ENCODE data around the gene ASAP2. TPM values are rescaled to one million over a fixed set of nuclear protein-coding genes. Genes with fewer than 3 reads are reported as not detected.
A peak's percentile ranks its signal among the peaks of the same experiment; 100 is the strongest.

The ASAP2 gene
- total RNA-seq, 4 donors from 2014 or later, result 28.2 to 38.0 (median 31.7) TPM

DNA sequence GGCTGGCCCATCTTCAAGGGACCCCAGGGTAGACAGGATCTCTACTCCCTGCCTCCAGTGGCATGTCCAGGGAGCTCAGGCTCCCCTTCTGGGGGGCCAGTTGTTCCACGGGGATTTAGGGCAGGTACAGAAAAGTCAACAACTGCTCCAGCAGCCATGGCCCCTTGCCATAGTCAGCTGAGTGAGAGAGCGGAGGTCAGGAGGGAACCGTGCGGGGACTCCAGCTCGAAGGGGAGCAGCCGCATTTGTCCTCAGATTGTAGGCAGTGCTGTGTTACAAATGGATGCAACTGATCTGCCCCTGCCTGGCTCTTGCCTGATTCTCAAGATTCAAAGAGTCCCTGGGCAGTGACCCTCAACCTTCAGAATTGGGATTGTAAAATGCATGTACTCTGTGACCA is 166.9 kb downstream of the ASAP2 start:
- peaks cover 0 to 13% (median 2%) of the 10 kb centered on the region in 4 donors for H3K4me1 ChIP-seq
- no peak for TF ChIP-seq CTCF (IDR thresholded peaks at IDR 0.05)
- no peak for TF ChIP-seq POLR2A (IDR thresholded peaks at IDR 0.05)
- no peak for TF ChIP-seq EP300 (IDR thresholded peaks at IDR 0.05)
- H3K36me3 ChIP-seq, result peaks cover 0 to 78% (median 0%) of the 10 kb centered on the region in 3 donors
- H3K9me3 ChIP-seq, result no peaks in the 10 kb centered on the region
- H3K4me3 ChIP-seq, result no peak overlapping the region
- no peaks in the 10 kb centered on the region for H3K27me3 ChIP-seq
- 83 to 86% methylated on average over 6 of the region's 6 CpGs for WGBS, 2 donors
- DNase-seq (ENCODE audit: low spot score in 2 of 2), result no peak
- no peak overlapping the region for H3K27ac ChIP-seq

GRCh38 chr2:9374071-9374730 is 167.6 kb downstream of the ASAP2 start:
- WGBS, 2 donors, result 88% methylated on average over 18 of the region's 18 CpGs
- TF ChIP-seq EP300 (IDR thresholded peaks at IDR 0.05) (no peak), CTCF (IDR thresholded peaks at IDR 0.05) (no peak), POLR2A (IDR thresholded peaks at IDR 0.05) (no peak)
- peaks cover 0 to 78% (median 0%) of the 10 kb centered on the region in 3 donors for H3K36me3 ChIP-seq

GRCh38 chr2:9375857-9376428 is 169.3 kb downstream of the ASAP2 start:
- 83% methylated on average over 4 of the region's 4 CpGs for WGBS, 2 donors
- Histone ChIP-seq H3K36me3 (peaks cover 0 to 67% (median 0%) of the 10 kb centered on the region in 3 donors), H3K27ac (peak overlapping the region in 2 of 4 donors; percentile 11 to 41)

More at GRCh38 chr2:9374071-9374730, 167.6 kb downstream of the ASAP2 start:
- peak overlapping the region in 1 of 4 donors; percentile 5 for H3K27ac ChIP-seq
- no peak for DNase-seq (ENCODE audit: low spot score in 2 of 2)
- H3K4me1 ChIP-seq, result peaks cover 0 to 20% (median 6%) of the 10 kb centered on the region in 4 donors
- H3K9me3 ChIP-seq, result no peaks in the 10 kb centered on the region
- no peaks in the 10 kb centered on the region for H3K27me3 ChIP-seq
- H3K4me3 ChIP-seq, result no peak overlapping the region

DNA sequence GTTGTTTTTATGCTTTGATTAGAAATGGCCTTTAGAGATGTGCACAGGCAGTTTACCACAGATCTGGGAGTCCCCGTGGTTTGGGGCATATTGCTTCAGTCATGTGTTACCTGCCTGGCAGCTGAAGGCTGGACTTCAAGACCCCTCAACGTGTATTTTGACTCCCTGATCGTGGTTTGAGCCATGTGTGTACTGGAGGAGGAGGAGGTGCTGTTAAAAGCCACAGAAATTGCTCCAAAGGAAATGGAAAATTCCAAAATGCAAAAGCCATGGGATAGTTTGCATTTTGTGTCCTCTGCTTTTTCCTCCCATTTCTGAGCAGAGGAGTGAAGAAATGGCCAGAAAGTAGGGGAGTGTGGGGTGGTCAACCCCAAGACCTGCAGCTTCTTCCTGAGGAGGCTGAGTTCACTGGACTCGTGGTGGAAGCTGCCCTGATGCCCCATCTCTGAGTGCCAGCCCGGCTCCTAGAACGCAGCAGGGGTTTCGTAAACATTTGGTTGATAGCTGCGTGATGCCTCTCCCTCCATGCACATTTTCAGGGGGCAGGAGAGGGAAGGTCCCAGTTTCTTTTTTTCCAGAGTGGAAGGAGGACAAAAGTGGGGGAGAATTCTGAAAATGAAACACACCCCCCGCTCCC is 171.0 kb downstream of the ASAP2 start:
- TF ChIP-seq POLR2A (IDR thresholded peaks at IDR 0.05) (no peak), CTCF (IDR thresholded peaks at IDR 0.05) (no peak), EP300 (IDR thresholded peaks at IDR 0.05) (no peak)
- Histone ChIP-seq H3K27me3 (no peaks in the 10 kb centered on the region), H3K4me3 (no peak overlapping the region), H3K4me1 (peaks cover 0 to 52% (median 15%) of the 10 kb centered on the region in 4 donors), H3K27ac (peak overlapping the region in 3 of 4 donors; percentile 48 to 94 (median 92)), H3K36me3 (peaks cover 0 to 60% (median 0%) of the 10 kb centered on the region in 3 donors), H3K9me3 (no peaks in the 10 kb centered on the region)
- 65 to 67% methylated on average over 9 of the region's 9 CpGs for WGBS, 2 donors
- no peak for DNase-seq (ENCODE audit: low spot score in 2 of 2)

More at GRCh38 chr2:9375857-9376428, 169.3 kb downstream of the ASAP2 start:
- Histone ChIP-seq H3K27me3 (no peaks in the 10 kb centered on the region), H3K4me1 (peaks cover 0 to 36% (median 11%) of the 10 kb centered on the region in 4 donors), H3K9me3 (no peaks in the 10 kb centered on the region), H3K4me3 (no peak overlapping the region)
- no peak for TF ChIP-seq CTCF (IDR thresholded peaks at IDR 0.05)
- no peak for TF ChIP-seq POLR2A (IDR thresholded peaks at IDR 0.05)
- no peak for TF ChIP-seq EP300 (IDR thresholded peaks at IDR 0.05)
- no peak for DNase-seq (ENCODE audit: low spot score in 2 of 2)

All from tibial nerve (tissue), 4 donors.